Pancreas (tissue), 10 donors: ENCODE data around the gene PTPRG. TPM values are rescaled to one million over a fixed set of nuclear protein-coding genes. Genes with fewer than 3 reads are reported as not detected.
"Not testable (repeated sequence)": the region's sequence is repeated elsewhere in the genome, so short reads cannot be mapped to it uniquely, and the experiment has no call there.

ENCODE experiments used
- ATAC-seq, 4 donors: fragments of 200-7000 bp; cut with Tn5 transposase; one replicate each; pipeline versions ENCODE4 v1.8.0 to v1.9.1; 2020; ENCODE audit warnings: mild to moderate bottlenecking in 4 of 4, moderate library complexity in 4 of 4
- DNase-seq, 6 donors: peaks; one replicate each; pipeline ENCODE4 v3.0.0-alpha.2; 2020
- FAIRE-seq: peaks from 2 replicates; lab custom pipeline; 2012; peaks lifted over from hg19 to GRCh38; lab: Jason Lieb, UNC
- H3K27ac ChIP-seq, 4 donors: fragments of 200-600 bp; sonication (generic); 1 replicate in 3 of 4; 2 replicates in 1 of 4; pipeline versions ENCODE4 v1.5.0 to v1.8.0; 2020
- H3K27me3 ChIP-seq, 4 donors: fragments of 200-600 bp; one replicate each; pipeline ENCODE4 v1.8.0; 2021
- H3K36me3 ChIP-seq, 3 donors: fragments of 200-600 bp; sonication (generic) in 1 of 3; one replicate each; pipeline versions ENCODE4 v1.5.0 to v1.8.0; 2020 to 2021
- H3K4me1 ChIP-seq, 3 donors: fragments of 200-600 bp; one replicate each; pipeline ENCODE4 v1.8.0; 2021
- H3K4me3 ChIP-seq, 4 donors: fragments of 200-600 bp; sonication (generic) in 2 of 4; one replicate each; pipeline versions ENCODE4 v1.5.0 to v1.8.0; 2020 to 2021
- H3K9me3 ChIP-seq, 4 donors: fragments of 200-600 bp; one replicate each; pipeline ENCODE4 v1.8.0; 2021
- WGBS, 2 donors: extraction: QIAGEN DNeasy Blood & Tissue Kit; methylation state at CpG; one replicate each; pipeline ENCODE4 v1.1.7; 2013; 5-methylcytosine and 5-hydroxymethylcytosine counted together
- intact Hi-C, 3 donors: fragments of 100-400 bp; cut with DNase I; formaldehyde crosslinking; loops; one replicate each; pipeline versions ENCODE4 v1.11.1 to v1.14.2; 2022
- polyA plus RNA-seq, 2 donors: library from polyadenylated mRNA; stranded (reverse); fragments of 200-250 nt; gene quantifications; one replicate each; pipeline ENCODE4 v1.2.3, GENCODE V29; 2013
- total RNA-seq, 6 donors: library from RNA; stranded (reverse); fragmentation: NEBNext Ultra II Directional in 4 of 6; extraction: Animal tissue kit (Norgen Biotek cat#: 25700) in 4 of 6; gene quantifications; one replicate each; pipeline versions ENCODE4 v1.2.1 to v1.2.4, GENCODE V29; 2021 to 2023
- TF ChIP-seq, protein P1 (sequence below), 4 donors: fragments of 200-600 bp; sonication (generic) in 3 of 4; IDR thresholded peaks; one replicate each; pipeline versions ENCODE4 v1.5.0 to v1.8.0; 2021; ENCODE audit warnings: antibody characterized with exemption in 4 of 4
- donor health status: healthy with polysubstance abuse.
- donor health status: DM: no; HTN: no; CAD: no; lungs with moderate emphysema.
- donor health status: DM: no; HTN: no; CAD: no.
- donor health status: control.
- donor health status: control.
- donor health status: Bipolar disorder and iron deficiency.
- donor health status: DM: yes; HTN: yes; CAD: no.
- donor health status: DM: no; HTN: no; CAD: no.
- donor health status: DM: no; HTN: no; CAD: no.
- donor health status: DM: yes; HTN: yes; CAD: no.

PTPRG gene
- total and polyA plus RNA-seq, 8 donors, result 2.8 to 20.5 (median 9.5) TPM

DNA sequence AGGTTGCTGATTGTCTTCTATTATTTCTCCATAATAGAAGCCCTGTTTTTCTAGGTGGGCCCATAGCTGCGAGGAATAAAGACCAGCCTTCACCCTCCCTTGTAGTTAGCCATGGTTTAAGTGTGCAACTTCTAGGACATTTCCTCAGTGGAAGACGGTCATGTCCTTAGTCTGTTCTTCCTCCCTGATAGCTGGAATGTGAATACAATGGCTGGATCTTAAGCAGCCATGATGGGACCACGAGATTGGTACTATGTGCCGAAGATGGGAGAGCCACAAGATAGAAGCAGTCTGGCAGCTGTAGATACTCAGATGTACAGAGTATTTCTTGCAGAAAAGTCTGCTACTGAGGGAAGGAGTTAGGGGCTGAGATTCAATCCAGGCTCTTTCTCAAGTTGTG is 152.9 kb downstream of the PTPRG start:
- intact Hi-C loops, result no loop called here
- Histone ChIP-seq H3K27ac (no peak overlapping the region), H3K27me3 (no peaks in the 10 kb centered on the region), H3K9me3 (no peaks in the 10 kb centered on the region), H3K4me1 (no peaks in the 10 kb centered on the region), H3K4me3 (no peak overlapping the region), H3K36me3 (no peaks in the 10 kb centered on the region)
- no peak for FAIRE-seq
- WGBS, 2 donors, result 78 to 97% methylated on average over 4 of the region's 4 CpGs
- DNase-seq, result no peak
- TF ChIP-seq, protein P1, sequence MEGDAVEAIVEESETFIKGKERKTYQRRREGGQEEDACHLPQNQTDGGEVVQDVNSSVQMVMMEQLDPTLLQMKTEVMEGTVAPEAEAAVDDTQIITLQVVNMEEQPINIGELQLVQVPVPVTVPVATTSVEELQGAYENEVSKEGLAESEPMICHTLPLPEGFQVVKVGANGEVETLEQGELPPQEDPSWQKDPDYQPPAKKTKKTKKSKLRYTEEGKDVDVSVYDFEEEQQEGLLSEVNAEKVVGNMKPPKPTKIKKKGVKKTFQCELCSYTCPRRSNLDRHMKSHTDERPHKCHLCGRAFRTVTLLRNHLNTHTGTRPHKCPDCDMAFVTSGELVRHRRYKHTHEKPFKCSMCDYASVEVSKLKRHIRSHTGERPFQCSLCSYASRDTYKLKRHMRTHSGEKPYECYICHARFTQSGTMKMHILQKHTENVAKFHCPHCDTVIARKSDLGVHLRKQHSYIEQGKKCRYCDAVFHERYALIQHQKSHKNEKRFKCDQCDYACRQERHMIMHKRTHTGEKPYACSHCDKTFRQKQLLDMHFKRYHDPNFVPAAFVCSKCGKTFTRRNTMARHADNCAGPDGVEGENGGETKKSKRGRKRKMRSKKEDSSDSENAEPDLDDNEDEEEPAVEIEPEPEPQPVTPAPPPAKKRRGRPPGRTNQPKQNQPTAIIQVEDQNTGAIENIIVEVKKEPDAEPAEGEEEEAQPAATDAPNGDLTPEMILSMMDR (IDR thresholded peaks at IDR 0.05), result no peak
- ATAC-seq, result no peak

DNA sequence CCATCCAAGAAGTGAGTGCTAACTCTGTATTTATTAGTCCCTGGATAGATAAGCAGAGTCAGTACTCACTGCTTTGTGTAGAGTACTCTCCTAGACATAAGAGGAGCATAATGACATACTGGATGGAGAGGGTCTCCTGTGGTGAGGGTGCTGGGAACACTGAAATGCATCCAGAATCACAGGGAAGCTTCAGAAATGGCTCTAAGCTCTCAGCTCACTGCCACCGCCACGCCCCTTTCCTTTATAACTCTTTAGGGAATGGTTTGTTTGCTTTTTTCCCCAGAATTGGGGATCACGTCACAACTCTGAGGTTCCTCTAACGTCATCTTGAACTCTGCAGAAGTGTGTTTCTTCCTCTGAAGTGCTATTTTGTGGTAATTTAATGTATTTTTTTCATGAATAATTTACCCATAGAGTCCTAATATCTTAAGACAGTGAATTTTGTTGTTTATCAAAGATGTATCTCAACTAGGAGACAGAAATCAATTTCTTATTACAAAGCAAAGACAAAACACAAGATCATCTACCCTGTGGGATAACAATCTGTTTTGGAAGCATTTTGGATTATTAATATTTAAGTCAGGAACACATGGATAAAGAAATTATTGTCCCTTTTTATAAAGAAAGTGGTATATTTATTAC is 154.6 kb downstream of the PTPRG start:
- Histone ChIP-seq H3K36me3 (no peaks in the 10 kb centered on the region), H3K4me1 (no peaks in the 10 kb centered on the region), H3K9me3 (no peaks in the 10 kb centered on the region), H3K4me3 (no peak overlapping the region), H3K27me3 (no peaks in the 10 kb centered on the region), H3K27ac (no peak overlapping the region)
- FAIRE-seq, result no peak
- intact Hi-C loops, result no loop called here
- TF ChIP-seq, protein P1 (IDR thresholded peaks at IDR 0.05), result no peak
- no peak for DNase-seq
- no peak for ATAC-seq
- WGBS, 2 donors, result 87 to 92% methylated on average over 4 of the region's 4 CpGs

DNA sequence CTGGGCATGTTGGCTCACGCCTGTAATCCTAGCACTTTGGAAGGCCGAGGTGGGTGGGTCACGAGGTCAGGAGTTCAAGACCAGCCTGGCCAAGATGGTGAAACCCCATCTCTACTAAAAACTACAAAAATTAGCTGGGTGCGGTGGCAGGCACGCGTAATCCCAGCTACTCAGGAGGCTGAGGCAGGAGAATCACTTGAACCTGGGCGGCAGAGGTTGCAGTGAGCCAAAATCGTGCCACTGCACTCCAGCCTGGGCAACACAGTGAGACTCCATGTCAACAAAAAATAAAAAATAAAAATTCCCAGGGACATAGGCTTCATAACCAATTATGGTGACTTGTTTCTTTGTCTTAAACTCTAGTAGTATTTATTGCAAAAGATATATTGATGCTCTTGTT is 155.3 kb downstream of the PTPRG start:
- ATAC-seq, H3K4me1 ChIP-seq, H3K36me3 ChIP-seq, FAIRE-seq, H3K9me3 ChIP-seq, H3K27ac ChIP-seq, DNase-seq, H3K4me3 ChIP-seq, H3K27me3 ChIP-seq, intact Hi-C loops: not testable (repeated sequence)
- WGBS, 2 donors, result 85 to 98% methylated on average over 8 of the region's 8 CpGs

DNA sequence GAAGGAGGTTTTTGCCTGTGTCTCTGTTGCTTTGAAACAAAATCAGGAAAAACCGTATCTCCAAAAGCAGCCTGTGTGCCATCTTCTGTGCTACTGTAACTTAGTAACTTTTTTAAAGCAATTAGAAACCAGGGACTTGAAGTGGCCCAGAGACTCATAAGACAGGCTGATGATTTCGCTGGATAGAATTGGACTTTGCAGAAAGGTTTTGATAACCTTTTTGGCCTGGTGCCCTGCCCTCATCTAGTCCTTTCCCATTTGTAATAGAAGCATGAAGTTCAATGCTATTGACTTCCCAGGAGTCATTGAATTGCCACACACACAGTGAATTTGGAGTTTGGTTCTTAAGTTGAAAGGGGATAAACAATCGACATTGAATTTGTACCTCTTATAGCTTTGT is 157.2 kb downstream of the PTPRG start:
- ATAC-seq, result no peak

DNA sequence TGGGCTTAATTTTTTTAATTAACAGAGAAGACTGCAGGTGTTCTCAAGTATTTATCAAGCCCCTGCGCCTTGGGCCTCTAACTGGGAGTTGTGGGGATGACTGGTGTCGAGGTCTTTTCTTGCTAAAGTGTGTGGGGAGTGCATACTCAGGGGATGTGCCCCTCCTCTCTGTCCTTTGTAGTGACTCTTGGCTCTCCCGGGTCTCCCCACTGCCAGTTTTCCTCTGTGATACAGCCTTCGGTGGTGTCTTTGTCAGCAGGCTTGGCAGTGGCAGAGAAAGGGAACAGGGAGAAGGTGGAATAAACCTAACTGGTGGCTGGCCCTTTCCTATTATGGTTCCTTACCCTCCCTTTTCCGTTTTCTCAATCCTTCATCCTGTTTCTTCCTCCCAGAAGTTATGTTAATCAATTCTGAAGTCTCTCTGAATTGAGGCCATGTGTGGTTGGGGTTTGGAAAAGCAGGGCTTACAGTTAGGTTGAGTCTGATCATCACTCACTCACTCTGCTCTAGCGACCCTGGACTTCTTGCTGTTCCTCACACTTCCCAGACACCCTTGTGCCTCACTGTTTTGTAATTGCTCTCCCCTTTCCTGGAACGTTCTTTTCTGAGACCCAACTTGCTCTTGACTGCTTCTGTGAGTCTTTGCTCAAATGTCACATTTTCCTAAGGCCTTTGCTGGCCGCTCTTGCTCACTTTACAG is 158.1 kb downstream of the PTPRG start:
- Histone ChIP-seq H3K36me3 (no peaks in the 10 kb centered on the region), H3K27me3 (no peaks in the 10 kb centered on the region), H3K4me1 (peaks cover 0 to 5% (median 0%) of the 10 kb centered on the region in 3 donors), H3K9me3 (no peaks in the 10 kb centered on the region), H3K4me3 (no peak overlapping the region), H3K27ac (no peak overlapping the region)
- DNase-seq (no peak), FAIRE-seq (no peak), ATAC-seq (no peak)
- TF ChIP-seq, protein P1 (IDR thresholded peaks at IDR 0.05), result no peak
- intact Hi-C loops, result no loop called here
- 77 to 84% methylated on average over 8 of the region's 8 CpGs for WGBS, 2 donors

More for the DNA sequence above, 157.2 kb downstream of the PTPRG start:
- Histone ChIP-seq H3K9me3 (no peaks in the 10 kb centered on the region), H3K36me3 (no peaks in the 10 kb centered on the region), H3K27me3 (no peaks in the 10 kb centered on the region), H3K4me3 (no peak overlapping the region), H3K4me1 (no peaks in the 10 kb centered on the region), H3K27ac (no peak overlapping the region)
- 85 to 88% methylated on average over 3 of the region's 3 CpGs for WGBS, 2 donors
- intact Hi-C loops, result no loop called here
- FAIRE-seq (no peak), DNase-seq (no peak)
- TF ChIP-seq, protein P1 (IDR thresholded peaks at IDR 0.05), result no peak
